HT-29 (cell line): ENCODE results near the gene CAMK1. TPM values are rescaled to one million over a fixed set of nuclear protein-coding genes. Genes with fewer than 3 reads are reported as not detected.

ENCODE experiments used
- DNase-seq: peaks from one replicate; pipeline ENCODE4 v3.0.0-alpha.2; 2015; ENCODE audit warnings: low spot score
- total RNA-seq: library from RNA; depleted of rRNA; stranded (reverse); fragments of >200 nt; shearing (Covaris generic); gene quantifications from 2 replicates; pipeline ENCODE4 v1.2.3, GENCODE V29; 2014; rRNA removed

Gene CAMK1
- 0.81 and 3.2 TPM in 2 replicates for total RNA-seq

- no peak for DNase-seq
Observed at GRCh38 chr3:9769426-9770275, at the start of gene CAMK1. CAMK1 (minus strand) TSS chr3:9769947; CDS start chr3:9767749, 2,198 bp downstream.

GRCh38 chr3:9818666-9819335, 49.1 kb upstream of the CAMK1 start:
- DNase-seq: no peak

DNA sequence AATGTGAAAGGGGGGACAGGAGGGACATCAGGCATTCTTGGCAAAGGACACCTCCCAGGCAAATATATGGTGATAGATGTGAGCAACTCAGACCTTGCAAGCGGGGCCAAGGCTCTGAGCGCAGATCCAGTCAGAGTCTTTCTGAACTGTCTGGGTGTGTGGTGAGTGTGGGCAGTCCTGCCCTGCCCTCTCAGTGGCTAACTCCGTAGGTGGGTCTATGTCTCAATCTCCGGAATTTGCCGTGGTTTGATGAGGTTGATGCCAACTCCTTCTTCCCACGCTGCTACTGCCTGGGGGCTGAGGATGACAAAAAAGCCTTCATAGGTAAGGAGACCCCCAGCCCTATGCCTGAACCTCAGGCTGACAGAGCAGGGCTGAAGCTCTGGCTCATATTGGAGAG, 47.7 kb upstream of the CAMK1 start:
- DNase-seq: no peak

GRCh38 chr3:9815986-9816385, 46.2 kb upstream of the CAMK1 start:
- DNase-seq: no peak

- no peak for DNase-seq
Observed at GRCh38 chr3:9812870-9813483, 43.2 kb upstream of the CAMK1 start.

DNA sequence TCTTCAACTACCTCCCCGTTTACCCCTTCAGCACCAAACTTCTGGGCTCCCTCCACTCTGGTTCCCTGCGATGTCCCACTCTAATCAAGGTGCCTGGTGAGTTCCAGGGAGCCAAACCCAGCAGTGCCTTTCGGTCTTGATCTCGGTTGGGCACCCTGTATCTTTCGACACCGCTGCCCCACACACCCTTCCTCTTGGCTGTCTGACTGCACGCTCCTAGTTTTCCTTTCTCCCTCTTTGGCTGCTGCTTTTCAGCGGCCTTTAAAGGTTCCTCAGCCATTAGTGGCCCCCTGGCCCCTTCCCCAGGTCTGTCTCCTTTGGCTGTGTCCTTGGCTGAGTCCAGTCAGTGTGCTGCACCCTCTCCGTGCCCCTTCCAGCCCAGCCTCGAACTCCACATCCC, 41.1 kb upstream of the CAMK1 start:
- no peak for DNase-seq

DNA sequence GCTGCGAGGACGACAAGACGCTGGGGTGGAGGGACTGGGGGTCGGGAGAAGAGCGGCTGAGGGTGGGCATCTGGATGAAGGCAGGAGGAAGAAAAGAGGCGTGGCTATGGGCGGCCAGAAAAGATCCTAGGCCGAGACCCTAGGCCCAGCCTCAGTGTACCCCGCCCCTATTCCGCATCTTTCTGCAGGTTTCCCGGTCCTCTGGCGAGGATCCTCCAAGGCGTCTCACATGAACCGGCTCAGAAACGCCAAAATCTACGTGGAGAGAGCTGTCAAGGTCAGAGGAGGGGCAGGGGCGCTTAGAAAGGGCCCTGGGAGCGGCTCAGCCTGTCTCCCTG, 40.7 kb upstream of the CAMK1 start:
- no peak for DNase-seq

GRCh38 chr3:9809615-9810432, 40.1 kb upstream of the CAMK1 start, which contains the start of gene TTLL3:
TTLL3 (plus strand) TSS chr3:9810262; CDS start chr3:9810662, 400 bp downstream.
- DNase-seq: peak; percentile 59

DNA sequence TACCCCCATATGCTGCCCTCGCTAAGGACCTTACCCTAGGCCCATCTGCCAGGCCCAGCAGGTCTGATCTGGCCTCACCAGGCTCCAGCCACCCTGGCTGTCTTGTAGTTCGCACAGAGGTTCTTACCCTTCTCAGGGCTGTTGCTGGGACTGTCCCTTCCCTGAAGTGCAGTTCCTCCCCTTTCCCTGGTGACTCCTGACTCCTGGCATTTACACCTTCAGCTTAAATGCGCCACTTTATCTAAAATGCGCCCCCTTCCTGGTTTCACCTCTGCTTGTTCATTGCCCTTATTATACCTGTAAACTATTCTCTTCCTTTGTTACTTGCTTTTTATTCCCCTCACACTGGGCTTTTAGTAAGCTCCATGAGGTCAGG, 39.5 kb upstream of the CAMK1 start:
- no peak for DNase-seq

DNA sequence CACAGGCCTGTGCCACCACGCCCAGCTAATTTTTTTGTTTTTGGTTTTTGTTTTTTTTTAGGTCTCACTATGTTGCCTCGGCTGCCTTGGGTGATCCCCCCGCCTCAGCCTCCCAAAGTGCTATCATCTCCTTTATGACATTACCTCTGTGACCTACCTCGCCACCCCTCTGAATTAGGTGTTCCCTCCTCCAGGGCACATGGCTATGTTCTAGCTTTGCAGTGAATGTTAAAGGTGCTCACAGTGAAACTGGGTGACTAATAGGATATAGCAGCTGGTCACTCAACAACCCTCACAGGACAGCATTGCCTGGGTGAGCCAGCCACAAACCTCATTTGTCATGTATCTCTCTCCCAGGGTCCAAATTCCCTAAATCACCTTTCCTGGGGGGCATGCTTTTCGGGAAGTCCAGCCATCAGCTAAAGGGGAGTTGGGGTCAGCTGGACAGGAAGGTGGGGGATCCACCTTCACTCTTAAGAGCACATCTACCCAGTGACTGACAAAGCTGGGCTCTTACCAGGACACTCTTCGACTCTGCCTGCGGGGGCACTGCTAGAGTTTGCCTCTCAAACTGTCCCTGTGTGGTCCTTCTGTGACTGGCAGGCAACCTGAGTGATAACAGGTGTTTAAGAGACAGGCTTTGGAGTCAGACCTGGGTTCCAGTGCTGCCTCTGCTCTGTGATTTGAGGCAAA, 38.7 kb upstream of the CAMK1 start:
- DNase-seq: peak; percentile 59

DNA sequence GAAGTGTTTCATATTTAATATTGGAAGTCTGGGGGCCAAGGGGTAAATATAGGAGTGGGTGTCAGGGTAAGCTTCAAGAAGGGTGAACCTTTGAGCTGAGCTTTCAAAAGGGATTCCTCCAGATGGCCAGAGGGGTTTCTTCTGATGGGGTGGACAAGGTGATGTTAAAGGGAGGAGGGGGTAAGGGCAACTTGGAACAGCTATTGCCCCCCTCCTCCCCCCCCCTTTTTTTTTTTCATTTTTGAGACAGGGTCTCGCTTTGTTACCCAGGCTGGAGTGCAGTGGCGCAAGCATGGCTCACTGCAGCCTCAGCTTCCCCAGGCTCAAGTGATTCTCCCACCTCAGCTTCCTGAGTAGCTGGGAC, 38.2 kb upstream of the CAMK1 start:
- DNase-seq: no peak

DNA sequence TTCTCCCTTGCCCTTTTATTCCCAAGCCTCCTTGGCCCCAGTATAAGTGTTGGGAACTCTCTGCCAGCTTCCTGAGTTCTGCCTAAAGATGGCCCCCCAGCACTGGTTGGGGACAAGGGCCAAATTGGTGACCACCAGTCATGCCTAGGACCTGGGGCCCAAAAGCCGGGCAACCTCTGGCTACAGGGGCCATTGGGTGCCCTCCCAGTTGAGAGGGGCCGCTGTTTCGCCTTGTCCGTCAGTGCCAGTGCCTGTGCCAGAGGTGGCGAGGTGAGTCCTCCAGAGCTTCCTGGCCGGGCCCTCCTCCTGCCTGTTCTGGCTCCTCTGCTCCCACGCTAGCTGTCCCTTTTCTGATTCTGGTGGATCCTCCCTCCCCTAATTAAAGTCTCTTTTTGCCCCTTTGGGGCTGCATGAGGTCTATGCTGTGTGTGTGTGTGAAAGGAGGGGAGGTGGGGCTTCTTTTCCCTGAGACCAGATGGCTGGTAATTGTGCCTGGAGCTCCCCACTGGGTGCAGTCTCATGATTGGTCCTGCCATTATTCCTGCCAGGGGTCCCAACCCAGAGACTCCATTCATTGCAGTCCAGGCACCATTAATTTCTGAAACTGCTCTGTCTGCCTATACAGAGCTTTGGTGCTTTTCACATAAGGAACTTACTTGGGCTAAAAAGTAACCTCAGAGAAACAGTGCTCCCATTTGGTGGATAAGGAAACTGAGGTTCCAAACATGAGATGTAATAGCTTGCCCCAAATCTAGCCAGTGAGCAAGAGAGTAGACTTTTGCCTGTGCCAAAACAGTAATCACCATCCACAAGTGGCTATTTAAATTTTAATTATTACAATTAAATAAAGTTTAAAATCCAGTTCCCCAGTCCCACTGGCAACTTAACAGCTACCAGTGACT, 37.2 kb upstream of the CAMK1 start:
- no peak for DNase-seq

DNA sequence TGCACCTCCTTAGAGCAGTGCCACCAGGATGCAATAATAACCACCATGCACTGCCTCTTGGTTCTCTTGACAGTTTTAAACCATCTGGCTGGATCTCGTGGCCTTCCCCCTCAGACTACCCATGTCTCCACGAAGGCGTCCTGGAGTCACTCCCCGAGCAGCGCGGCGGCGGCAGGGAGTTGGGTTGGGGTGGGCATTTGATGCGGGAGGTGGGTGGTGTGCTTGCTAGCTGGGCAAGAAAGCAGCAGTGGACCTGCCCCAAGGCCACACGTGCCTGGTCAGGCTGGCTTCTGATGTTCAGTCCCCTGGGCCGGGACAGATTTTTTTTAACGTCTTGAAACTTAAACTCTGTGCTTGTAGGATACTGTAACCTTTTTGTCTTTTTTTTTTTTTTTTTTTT, 36.4 kb upstream of the CAMK1 start:
- no peak for DNase-seq

DNA sequence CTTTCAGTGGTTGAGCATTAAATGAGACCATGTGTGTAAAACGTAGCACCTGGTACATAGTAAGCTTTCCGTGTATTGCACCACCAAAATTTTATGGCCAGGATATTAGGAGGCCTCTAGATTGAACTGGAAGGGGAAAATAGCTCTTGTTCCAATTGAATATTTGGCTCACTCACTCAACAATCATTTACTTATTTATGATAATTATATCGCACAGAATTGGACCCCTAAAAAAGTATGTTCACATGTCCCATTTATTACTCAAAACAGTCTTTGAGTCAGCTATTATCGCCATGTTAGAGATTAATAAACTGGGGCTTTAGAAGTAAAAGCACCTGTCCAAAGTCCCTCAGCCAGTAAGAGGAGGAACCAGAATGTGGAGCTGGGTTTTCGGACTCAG, 35.2 kb upstream of the CAMK1 start:
- DNase-seq: no peak

- no peak for DNase-seq
Observed at GRCh38 chr3:9803494-9803893, 33.7 kb upstream of the CAMK1 start.

DNA sequence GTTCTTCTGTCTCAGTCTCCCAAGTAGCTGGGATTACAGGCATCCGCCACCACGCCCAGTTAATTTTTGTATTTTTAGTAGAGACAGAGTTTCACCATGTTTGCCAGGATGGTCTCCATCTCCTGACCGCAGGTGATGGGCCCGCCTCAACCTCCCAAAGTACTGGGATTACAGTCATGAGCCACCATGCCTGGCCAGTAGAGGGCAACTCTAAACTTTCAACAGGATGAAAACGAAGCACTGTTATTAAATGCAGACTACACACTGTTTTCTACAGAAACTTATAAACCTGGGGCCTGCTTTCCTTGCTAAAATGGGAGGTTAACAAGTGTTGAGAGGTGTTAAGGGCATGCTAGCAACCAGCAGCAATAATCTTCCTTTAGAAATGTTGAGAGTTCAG, 30.8 kb upstream of the CAMK1 start:
- DNase-seq: no peak

- DNase-seq: no peak
Observed at GRCh38 chr3:9797196-9797945, 27.6 kb upstream of the CAMK1 start.

DNA sequence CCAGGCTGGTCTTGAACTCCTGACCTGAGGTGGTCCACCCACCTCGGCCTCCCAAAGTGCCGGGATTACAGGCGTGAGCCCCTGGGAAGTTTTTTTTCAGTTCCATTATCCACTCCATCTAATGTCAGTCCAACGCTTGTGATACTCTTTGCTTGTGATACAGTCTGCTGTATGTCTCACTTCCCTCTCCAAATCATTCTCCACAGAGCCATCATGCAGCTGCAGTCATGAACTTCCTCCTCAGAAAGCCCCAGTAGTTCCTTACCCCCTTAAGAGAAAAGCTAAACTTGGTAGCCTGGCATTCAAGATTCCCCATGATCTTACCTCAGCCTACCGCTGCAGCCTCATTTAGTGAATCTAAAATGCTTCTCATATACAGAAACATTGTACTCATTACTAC, 25.5 kb upstream of the CAMK1 start:
- no peak for DNase-seq

- DNase-seq: no peak
Observed at GRCh38 chr3:9794400-9794799, 24.7 kb upstream of the CAMK1 start.
